Measurements from ENCODE around the gene RPUSD3. TPM values are rescaled to one million over a fixed set of nuclear protein-coding genes. Genes with fewer than 3 reads are reported as not detected.

The RPUSD3 gene
- total and polyA plus RNA-seq, 9 of the 15 experiments (the other 6 are each of a cell fraction or from before 2014, with no cell fraction given): 13.8 to 99.0 (median 59.3) TPM

GRCh38 chr3:9890249-9891071 is 46.7 kb upstream of the RPUSD3 start, which contains the start of gene JAGN1 (continued):
- peak; percentile 76 for TF ChIP-seq ZBTB33 (CRISPR knock-in tag; IDR thresholded peaks at IDR 0.05)
- 0 out of 2 replicates have a peak, but pooled peaks have one; percentile 37 for TF ChIP-seq PRMT5 (CRISPR knock-in tag; IDR thresholded peaks at IDR 0.05)
- 0 out of 2 replicates have a peak, but pooled peaks have one; percentile 40 for TF ChIP-seq ATF4 (CRISPR knock-in tag; IDR thresholded peaks at IDR 0.05)
- TF ChIP-seq PCBP1 (IDR thresholded peaks at IDR 0.05; ENCODE audit: low read depth, low read length, poor library complexity, severe bottlenecking): peak; percentile 71
- TF ChIP-seq PBX2 (CRISPR knock-in tag; IDR thresholded peaks at IDR 0.05; ENCODE audit: low read depth): no peak
- TF ChIP-seq PBX2 (tag; conservative IDR thresholded peaks at IDR 0.05; ENCODE audit: low read depth): 0 out of 2 replicates have a peak, but pooled peaks have one; percentile 13
- peak; percentile 25; the same call in 1 of the 2 replicates for TF ChIP-seq NCOR1 (IDR thresholded peaks at IDR 0.05)
- TF ChIP-seq POLR2H (tag; IDR thresholded peaks at IDR 0.05; ENCODE audit: low read depth): peak; percentile 83
- 0 out of 2 replicates have a peak, but pooled peaks have one; percentile 14 for TF ChIP-seq TOE1 (IDR thresholded peaks at IDR 0.05; ENCODE audit: borderline replicate concordance)
- no peak for TF ChIP-seq TOE1 (CRISPR knock-in tag; IDR thresholded peaks at IDR 0.05; ENCODE audit: borderline replicate concordance, low read depth)
- TF ChIP-seq ZNF12 (CRISPR knock-in tag; IDR thresholded peaks at IDR 0.05): no peak
- no peak for TF ChIP-seq BDP1 (IDR thresholded peaks at IDR 0.05; ENCODE audit: insufficient read depth, insufficient read length)
- TF ChIP-seq E2F3 (CRISPR knock-in tag; IDR thresholded peaks at IDR 0.05): 0 out of 2 replicates have a peak, but pooled peaks have one; percentile 37
- TF ChIP-seq TAF9B (IDR thresholded peaks at IDR 0.05; ENCODE audit: partially characterized antibody): peak; percentile 94
- no peak for TF ChIP-seq ATF1 (CRISPR knock-in tag; IDR thresholded peaks at IDR 0.05)
- TF ChIP-seq ATF1 (tag; IDR thresholded peaks at IDR 0.05): peak; percentile 76; the same call in 1 of the 2 replicates
- no peak; the same call in 1 of the 2 replicates for TF ChIP-seq ATF6 (CRISPR knock-in tag; IDR thresholded peaks at IDR 0.05)
- TF ChIP-seq EHMT2 (IDR thresholded peaks at IDR 0.05): no peak
- TF ChIP-seq CSDE1 (IDR thresholded peaks at IDR 0.05): no peak
- TF ChIP-seq EP400 (IDR thresholded peaks at IDR 0.05): peak; percentile 98
- TF ChIP-seq ELF2 (CRISPR knock-in tag; IDR thresholded peaks at IDR 0.05): peak; percentile 94

All from K562 (cell line).